ENCODE results near the gene ABHD3. TPM values are rescaled to one million over a fixed set of nuclear protein-coding genes. Genes with fewer than 3 reads are reported as not detected.

Gene ABHD3
- total RNA-seq, result 100 to 1,000 TPM in 3 of 4 donors, 10 to 100 TPM in 1; 59.8 to 611 (median 122) TPM

DNA sequence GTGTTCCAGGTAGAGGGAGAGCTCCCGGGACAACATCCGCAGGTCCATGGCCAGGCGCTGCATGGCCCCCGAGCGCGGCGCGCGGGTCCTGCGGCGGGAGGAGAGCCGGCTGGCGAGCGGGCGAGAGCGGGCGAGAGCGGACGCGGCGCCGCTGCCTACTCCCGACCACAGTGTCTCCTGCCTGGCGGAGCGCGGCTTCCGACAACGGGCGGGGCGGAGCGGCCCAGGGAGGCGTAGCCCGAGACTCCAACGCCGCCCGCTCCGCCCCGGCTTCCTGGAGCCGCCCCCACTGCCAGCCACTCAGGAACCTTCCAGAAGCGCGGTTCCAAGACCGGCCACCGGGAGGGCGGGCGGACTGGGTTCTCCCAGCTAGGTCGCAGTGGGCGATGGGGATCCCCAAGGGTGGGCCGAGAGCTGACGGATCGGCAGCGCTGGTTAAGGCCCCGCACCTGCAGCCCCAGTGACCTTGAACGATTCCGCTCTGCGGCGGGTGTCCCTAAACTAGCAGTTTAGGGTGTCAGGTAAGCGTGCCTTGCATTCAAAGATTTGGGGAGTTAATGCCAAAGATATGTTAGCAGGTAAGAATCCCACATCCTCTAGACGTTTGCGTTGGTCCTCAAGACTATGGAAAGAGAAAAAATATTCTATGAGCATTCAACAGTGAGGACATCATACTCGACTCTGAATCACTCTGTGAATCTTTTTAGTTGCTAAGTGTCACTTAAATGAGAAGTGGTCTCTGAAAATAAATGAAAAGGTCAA lies at the start of gene ABHD3:
Gene ABHD3 (minus strand): TSS at position 172 of the 762 bp plus-strand sequence. CDS start 109 bp downstream, at position 63.
- H3K9me3 ChIP-seq, result no peaks in the 10 kb centered on the region
- peak within 1 kb of the TSS; percentile 95 to 99 (median 97) for H3K27ac ChIP-seq
- H3K27me3 ChIP-seq, result no peaks in the 10 kb centered on the region
- 3 to 8% methylated on average over 3 to 33 of the region's 60 CpGs for WGBS, 2 donors (ENCODE audit: low coverage in 1 of 2)
- peaks cover 0 to 6% (median 0%) of the 10 kb centered on the region in 4 donors for H3K36me3 ChIP-seq
- DNase-seq, result peak; percentile 97
- peak within 1 kb of the TSS; percentile 62 to 95 (median 77) for H3K4me3 ChIP-seq
- TF ChIP-seq EP300 (IDR thresholded peaks at IDR 0.05; ENCODE audit: low read depth) (no peak), POLR2A (IDR thresholded peaks at IDR 0.05) (peak; percentile 95), POLR2AphosphoS5 (IDR thresholded peaks at IDR 0.05) (peak; percentile 92 to 98 (median 98))
- TF ChIP-seq, protein P1, sequence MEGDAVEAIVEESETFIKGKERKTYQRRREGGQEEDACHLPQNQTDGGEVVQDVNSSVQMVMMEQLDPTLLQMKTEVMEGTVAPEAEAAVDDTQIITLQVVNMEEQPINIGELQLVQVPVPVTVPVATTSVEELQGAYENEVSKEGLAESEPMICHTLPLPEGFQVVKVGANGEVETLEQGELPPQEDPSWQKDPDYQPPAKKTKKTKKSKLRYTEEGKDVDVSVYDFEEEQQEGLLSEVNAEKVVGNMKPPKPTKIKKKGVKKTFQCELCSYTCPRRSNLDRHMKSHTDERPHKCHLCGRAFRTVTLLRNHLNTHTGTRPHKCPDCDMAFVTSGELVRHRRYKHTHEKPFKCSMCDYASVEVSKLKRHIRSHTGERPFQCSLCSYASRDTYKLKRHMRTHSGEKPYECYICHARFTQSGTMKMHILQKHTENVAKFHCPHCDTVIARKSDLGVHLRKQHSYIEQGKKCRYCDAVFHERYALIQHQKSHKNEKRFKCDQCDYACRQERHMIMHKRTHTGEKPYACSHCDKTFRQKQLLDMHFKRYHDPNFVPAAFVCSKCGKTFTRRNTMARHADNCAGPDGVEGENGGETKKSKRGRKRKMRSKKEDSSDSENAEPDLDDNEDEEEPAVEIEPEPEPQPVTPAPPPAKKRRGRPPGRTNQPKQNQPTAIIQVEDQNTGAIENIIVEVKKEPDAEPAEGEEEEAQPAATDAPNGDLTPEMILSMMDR (IDR thresholded peaks at IDR 0.05), result peak; percentile 56 to 93 (median 65)
- intact Hi-C loops (cut with DNase I; ENCODE audit: low total_unique reads), result no loop called here
- peaks cover 4 to 14% (median 9%) of the 10 kb centered on the region in 4 donors for H3K4me1 ChIP-seq
- in situ Hi-C loops (cut with MboI; ENCODE audit: low pct_ligation_motif_present in 1 of 4, low pct_unique_long_range_greater_than_20kb in 1 of 4, low sequenced_read_pairs in 3 of 4), result loop anchor here in 2 of 4 donors (25.0 kb wide), 1 partner anchor 92 kb away; the partner anchor contains the start of genes ESCO1 (in 2 of the 2) and SNRPD1 (in 2 of the 2)

GRCh38 chr18:21747764-21748693 lies 43.5 kb upstream of the ABHD3 start:
- intact Hi-C loops (cut with DNase I; ENCODE audit: low total_unique reads) (no loop called here), in situ Hi-C loops (cut with MboI; ENCODE audit: low pct_ligation_motif_present in 1 of 4, low pct_unique_long_range_greater_than_20kb in 1 of 4, low sequenced_read_pairs in 3 of 4) (no loop called here)
- 78% methylated on average over 2 of the region's 2 CpGs; no CpG with 5 or more reads in 1 of the 2 donors for whole genome bisulfite sequencing, 2 donors (ENCODE audit: low coverage in 1 of 2)
- no peak overlapping the region for H3K4me3 ChIP-seq
- H3K27me3 ChIP-seq, result no peaks in the 10 kb centered on the region
- DNase-seq, result no peak
- H3K9me3 ChIP-seq, result no peaks in the 10 kb centered on the region
- H3K36me3 ChIP-seq, result no peaks in the 10 kb centered on the region
- TF ChIP-seq POLR2A (IDR thresholded peaks at IDR 0.05) (no peak), POLR2AphosphoS5 (IDR thresholded peaks at IDR 0.05) (no peak), EP300 (IDR thresholded peaks at IDR 0.05; ENCODE audit: low read depth) (no peak)
- TF ChIP-seq, protein P1 (IDR thresholded peaks at IDR 0.05), result no peak
- peak overlapping the region in 1 of 4 donors; percentile 37 for H3K27ac ChIP-seq
- peaks cover 0 to 33% (median 9%) of the 10 kb centered on the region in 4 donors for H3K4me1 ChIP-seq

GRCh38 chr18:21747268-21747667 lies 42.7 kb upstream of the ABHD3 start:
- peaks cover 0 to 38% (median 12%) of the 10 kb centered on the region in 4 donors for H3K4me1 ChIP-seq
- intact Hi-C loops (cut with DNase I; ENCODE audit: low total_unique reads), result no loop called here
- H3K27ac ChIP-seq, result no peak overlapping the region

More at GRCh38 chr18:21747268-21747667, 42.7 kb upstream of the ABHD3 start:
- TF ChIP-seq EP300 (IDR thresholded peaks at IDR 0.05; ENCODE audit: low read depth) (no peak), POLR2A (IDR thresholded peaks at IDR 0.05) (no peak), POLR2AphosphoS5 (IDR thresholded peaks at IDR 0.05) (no peak)
- TF ChIP-seq, protein P1 (IDR thresholded peaks at IDR 0.05), result no peak
- Histone ChIP-seq H3K9me3 (no peaks in the 10 kb centered on the region), H3K27me3 (no peaks in the 10 kb centered on the region), H3K36me3 (no peaks in the 10 kb centered on the region), H3K4me3 (no peak overlapping the region)
- in situ Hi-C loops (cut with MboI; ENCODE audit: low pct_ligation_motif_present in 1 of 4, low pct_unique_long_range_greater_than_20kb in 1 of 4, low sequenced_read_pairs in 3 of 4), result no loop called here
- 57 to 72% methylated on average over 2 of the region's 2 CpGs for WGBS, 2 donors (ENCODE audit: low coverage in 1 of 2)
- no peak for DNase-seq
